Vagina (tissue), 2 donors: Measurements from ENCODE around the gene TBX4. TPM values are rescaled to one million over a fixed set of nuclear protein-coding genes. Genes with fewer than 3 reads are reported as not detected.

ENCODE experiments used
- DNase-seq, 2 donors: peaks; one replicate each; pipeline ENCODE4 v3.0.0-alpha.2; 2017; ENCODE audit errors: extremely low spot score in 2 of 2
- H3K27ac ChIP-seq: fragments of 200-600 bp; sonication (generic); one replicate; pipeline ENCODE4 v1.5.1; 2019
- H3K27me3 ChIP-seq: fragments of 200-600 bp; sonication (generic); one replicate; pipeline ENCODE4 v1.5.1; 2019
- H3K36me3 ChIP-seq, 2 donors: fragments of 200-600 bp; sonication (generic); one replicate each; pipeline ENCODE4 v1.5.1; 2017 to 2019
- H3K4me1 ChIP-seq: fragments of 200-600 bp; sonication (generic); one replicate; pipeline ENCODE4 v1.5.1; 2019
- H3K4me3 ChIP-seq, 2 donors: fragments of 200-600 bp; sonication (generic); 1 replicate in 1 of 2; 2 replicates in 1 of 2; pipeline ENCODE4 v1.5.1; 2016 to 2019
- H3K9me3 ChIP-seq: fragments of 200-600 bp; sonication (generic); one replicate; pipeline ENCODE4 v1.5.1; 2019
- POLR2A ChIP-seq, 2 donors: fragments of 450-650 bp; IDR thresholded peaks; one replicate each; pipeline ENCODE4 v1.6.1; 2017; ENCODE audit warnings: antibody characterized with exemption in 2 of 2, mild to moderate bottlenecking in 2 of 2, moderate library complexity in 2 of 2
- POLR2AphosphoS5 ChIP-seq, 2 donors: sonication (generic); formaldehyde crosslinking; IDR thresholded peaks; one replicate each; pipeline ENCODE4 v1.9.0; 2017; ENCODE audit warnings: antibody characterized with exemption in 2 of 2, mild to moderate bottlenecking in 2 of 2, low read depth in 1 of 2; ENCODE audit not compliant: insufficient read depth in 1 of 2
- intact Hi-C: fragments of 100-400 bp; cut with DNase I; formaldehyde crosslinking; loops from one replicate; pipeline ENCODE4 v1.15.1; 2023
- total RNA-seq: library from RNA; depleted of rRNA; stranded (reverse); fragments of >200 nt; gene quantifications from one replicate; pipeline ENCODE4 v1.2.3, GENCODE V29; 2016
- TF ChIP-seq, protein P1 (sequence below), 3 experiments: fragments of 450-650 bp in 2 of 3; fragments of 200-600 bp in 1 of 3; sonication (generic) in 1 of 3; IDR thresholded peaks; one replicate each; pipeline ENCODE4 v1.5.1; 2017 to 2019; ENCODE audit warnings: antibody characterized with exemption in 3 of 3, mild to moderate bottlenecking in 2 of 3, moderate library complexity in 2 of 3

TBX4 gene
- total RNA-seq, 1 donor from 2014 or later: not detected

DNA sequence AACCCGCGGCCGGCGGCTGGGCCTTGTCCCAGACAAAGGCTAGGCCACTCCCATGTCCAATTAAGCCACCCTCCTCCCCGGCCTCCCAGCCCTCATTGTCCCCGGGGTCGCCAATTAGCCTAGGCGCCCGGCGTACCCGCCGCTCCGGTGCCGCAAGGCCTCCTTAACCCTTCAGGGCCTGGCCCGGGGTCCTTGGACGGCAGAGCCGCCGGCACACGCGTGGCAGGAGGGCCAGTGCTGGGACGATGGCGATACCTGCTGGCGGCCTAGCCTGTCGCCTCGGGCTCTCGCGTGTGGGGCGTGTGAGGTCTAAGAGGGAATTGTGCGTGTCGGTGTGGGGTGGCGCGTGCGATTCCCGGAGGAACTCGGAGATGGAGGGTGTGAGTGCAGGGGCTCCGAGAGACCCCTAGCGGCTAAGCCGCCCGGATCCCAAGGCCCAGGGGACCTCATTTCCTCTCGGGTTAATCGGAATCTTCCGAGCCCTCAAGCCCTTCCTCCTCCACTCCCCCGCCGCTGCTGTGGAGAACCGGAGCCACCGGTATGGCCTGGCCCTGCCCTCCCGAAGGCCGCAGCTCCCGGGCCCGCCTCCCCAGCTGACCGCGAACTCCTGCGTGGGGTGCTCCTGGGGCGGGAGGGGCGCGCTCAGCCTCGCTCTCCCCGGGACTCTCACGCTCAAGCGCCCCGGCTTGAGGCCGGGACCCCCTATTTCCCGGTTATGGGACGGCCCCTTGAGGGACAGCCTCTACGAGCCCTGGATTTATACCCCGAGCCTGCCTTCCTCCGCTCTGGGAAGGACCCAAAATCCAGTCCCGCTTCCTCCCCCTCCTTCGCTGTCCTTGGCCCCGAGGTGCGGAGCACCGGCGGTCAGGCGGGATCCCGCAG lies 40.7 kb upstream of the TBX4 start:
- Histone ChIP-seq H3K9me3 (no peaks in the 10 kb centered on the region), H3K36me3 (no peaks in the 10 kb centered on the region), H3K27ac (peak overlapping the region; percentile 68), H3K4me1 (peaks cover 68% of the 10 kb centered on the region), H3K4me3 (peak overlapping the region; percentile 59 to 78), H3K27me3 (no peaks in the 10 kb centered on the region)
- DNase-seq: peak in 1 of 2 donors; percentile 87
- TF ChIP-seq, protein P1, sequence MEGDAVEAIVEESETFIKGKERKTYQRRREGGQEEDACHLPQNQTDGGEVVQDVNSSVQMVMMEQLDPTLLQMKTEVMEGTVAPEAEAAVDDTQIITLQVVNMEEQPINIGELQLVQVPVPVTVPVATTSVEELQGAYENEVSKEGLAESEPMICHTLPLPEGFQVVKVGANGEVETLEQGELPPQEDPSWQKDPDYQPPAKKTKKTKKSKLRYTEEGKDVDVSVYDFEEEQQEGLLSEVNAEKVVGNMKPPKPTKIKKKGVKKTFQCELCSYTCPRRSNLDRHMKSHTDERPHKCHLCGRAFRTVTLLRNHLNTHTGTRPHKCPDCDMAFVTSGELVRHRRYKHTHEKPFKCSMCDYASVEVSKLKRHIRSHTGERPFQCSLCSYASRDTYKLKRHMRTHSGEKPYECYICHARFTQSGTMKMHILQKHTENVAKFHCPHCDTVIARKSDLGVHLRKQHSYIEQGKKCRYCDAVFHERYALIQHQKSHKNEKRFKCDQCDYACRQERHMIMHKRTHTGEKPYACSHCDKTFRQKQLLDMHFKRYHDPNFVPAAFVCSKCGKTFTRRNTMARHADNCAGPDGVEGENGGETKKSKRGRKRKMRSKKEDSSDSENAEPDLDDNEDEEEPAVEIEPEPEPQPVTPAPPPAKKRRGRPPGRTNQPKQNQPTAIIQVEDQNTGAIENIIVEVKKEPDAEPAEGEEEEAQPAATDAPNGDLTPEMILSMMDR (IDR thresholded peaks at IDR 0.05): peak in 1 of 3 experiments; percentile 9
- no peak for TF ChIP-seq POLR2A (IDR thresholded peaks at IDR 0.05)
- intact Hi-C loops: loop anchor here (10.0 kb wide), 1 partner anchor 653 kb away; the partner anchor contains the start of gene MED13

DNA sequence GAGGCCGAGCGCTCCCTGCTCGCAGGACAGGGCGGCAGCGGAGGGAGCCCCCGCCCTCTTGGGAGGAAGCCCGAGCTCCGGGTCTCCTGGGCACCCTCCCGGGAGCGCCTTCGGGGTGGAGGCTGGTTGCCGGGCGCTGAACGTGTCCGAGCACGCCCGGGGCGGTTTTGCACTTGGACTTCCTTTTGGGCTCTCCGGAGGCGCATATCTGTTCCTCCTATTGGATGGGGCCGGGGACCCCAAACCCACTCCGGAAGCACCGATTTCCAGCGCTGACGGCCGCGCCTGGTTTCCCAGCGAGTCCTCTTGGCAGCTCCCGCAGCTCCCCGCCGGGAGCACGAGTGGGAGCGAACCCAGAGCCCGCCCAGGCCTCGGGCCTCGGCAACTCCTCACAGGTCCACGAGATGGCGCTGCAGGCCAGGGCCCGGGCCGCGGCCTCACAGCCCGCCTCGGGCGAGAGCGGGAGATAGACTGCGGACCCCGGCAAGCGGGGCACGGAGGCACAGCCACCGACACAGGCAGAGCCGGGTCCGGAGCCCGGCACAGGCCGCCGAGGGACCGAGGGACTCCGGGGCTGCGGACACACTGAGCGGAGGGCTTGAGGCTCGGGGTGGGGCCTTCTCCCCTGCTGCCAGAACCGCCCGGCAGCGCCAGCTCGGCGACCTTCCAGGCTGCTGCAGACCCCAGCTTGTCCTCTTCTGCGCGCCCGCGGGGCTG lies 39.9 kb upstream of the TBX4 start:
- Histone ChIP-seq H3K4me3 (peak overlapping the region; percentile 59 to 78), H3K4me1 (peaks cover 74% of the 10 kb centered on the region), H3K27me3 (no peaks in the 10 kb centered on the region), H3K9me3 (no peaks in the 10 kb centered on the region), H3K27ac (peak overlapping the region; percentile 68), H3K36me3 (no peaks in the 10 kb centered on the region)
- intact Hi-C loops: loop anchor here (10.0 kb wide), 1 partner anchor 652 kb away; the partner anchor contains the start of gene MED13
- DNase-seq: peak in 1 of 2 donors; percentile 88
- TF ChIP-seq, protein P1 (IDR thresholded peaks at IDR 0.05): peak; percentile 91 to 96 (median 94)
- TF ChIP-seq POLR2AphosphoS5 (IDR thresholded peaks at IDR 0.05; ENCODE audit: insufficient read depth in 1 of 2, low read depth in 1 of 2) (peak; percentile 35 to 79), POLR2A (IDR thresholded peaks at IDR 0.05) (peak in 1 of 2 donors; percentile 33)

DNA sequence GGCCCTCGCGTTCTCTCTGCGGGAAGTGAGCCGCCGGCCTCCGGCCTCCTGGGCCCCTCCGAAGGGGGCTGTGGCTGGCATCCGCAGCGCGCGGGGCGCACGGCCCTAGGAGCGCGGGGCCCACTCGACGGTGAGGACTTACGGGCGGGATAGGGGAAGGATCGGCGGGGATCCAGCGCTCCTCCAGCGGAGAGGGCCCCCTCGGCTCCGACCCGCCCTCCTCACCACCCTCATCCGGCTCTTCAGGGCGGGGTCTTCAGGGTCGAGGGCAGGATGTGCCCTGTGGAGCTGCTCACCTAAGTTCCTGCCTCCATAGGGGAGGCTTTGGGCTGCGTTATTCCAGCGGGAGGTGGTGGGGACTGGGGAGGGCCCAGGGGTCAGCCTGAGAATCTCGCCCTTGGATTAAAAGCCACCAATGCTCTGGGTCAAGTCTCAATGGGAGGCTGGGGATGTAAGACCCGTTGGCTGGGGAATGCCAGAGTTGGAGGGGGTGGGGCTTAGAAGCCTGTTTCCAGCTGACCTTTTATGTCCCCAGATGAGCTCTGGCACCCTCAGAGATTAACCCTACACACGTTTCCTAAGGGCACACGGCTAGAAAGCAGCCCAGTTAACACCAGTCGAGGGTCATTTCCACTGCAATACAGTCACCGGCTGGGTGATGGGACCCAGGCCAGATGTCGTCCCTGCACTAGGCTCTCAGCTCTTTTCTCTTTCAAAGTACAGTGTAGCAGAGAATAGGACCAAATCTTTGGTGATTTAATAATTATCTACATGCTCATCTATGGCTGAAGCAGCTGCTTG lies 39.2 kb upstream of the TBX4 start:
- no peaks in the 10 kb centered on the region for H3K36me3 ChIP-seq
- peak overlapping the region; percentile 59 to 78 for H3K4me3 ChIP-seq
- no peak for TF ChIP-seq POLR2AphosphoS5 (IDR thresholded peaks at IDR 0.05; ENCODE audit: insufficient read depth in 1 of 2, low read depth in 1 of 2)
- peak overlapping the region; percentile 68 for H3K27ac ChIP-seq
- H3K4me1 ChIP-seq: peaks cover 74% of the 10 kb centered on the region
- no peaks in the 10 kb centered on the region for H3K9me3 ChIP-seq
- no peaks in the 10 kb centered on the region for H3K27me3 ChIP-seq
- peak in 1 of 2 donors; percentile 88 for DNase-seq
- intact Hi-C loops: loop anchor here (10.0 kb wide), 1 partner anchor 652 kb away; the partner anchor contains the start of gene MED13

DNA sequence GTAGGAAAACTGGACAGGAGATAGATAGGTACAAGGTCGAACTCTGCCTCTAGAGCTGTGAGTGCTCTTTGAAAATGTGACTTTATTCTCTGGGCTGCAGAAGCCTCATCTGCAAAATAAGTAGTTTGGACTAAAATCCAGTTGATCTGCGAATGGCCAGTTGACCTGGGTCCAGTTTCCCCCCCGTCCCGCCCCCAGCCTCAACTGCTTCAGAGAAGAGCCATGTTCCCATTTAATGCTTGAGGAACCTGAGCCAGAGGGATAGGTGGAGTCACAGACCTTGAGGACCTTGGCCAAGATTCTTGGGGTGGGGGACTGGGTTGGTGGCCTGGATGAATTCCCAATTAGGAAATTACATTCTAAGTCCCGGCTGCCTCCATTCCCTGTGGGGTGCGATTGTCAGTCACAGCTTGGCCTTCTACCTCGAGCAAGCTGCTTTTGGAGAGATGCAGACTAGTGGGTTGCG lies 38.5 kb upstream of the TBX4 start:
- no peak overlapping the region for H3K4me3 ChIP-seq
- peak in 1 of 2 donors; percentile 77 for DNase-seq
- H3K36me3 ChIP-seq: no peaks in the 10 kb centered on the region
- H3K27ac ChIP-seq: no peak overlapping the region
- TF ChIP-seq, protein P1 (IDR thresholded peaks at IDR 0.05): no peak
- TF ChIP-seq POLR2AphosphoS5 (IDR thresholded peaks at IDR 0.05; ENCODE audit: insufficient read depth in 1 of 2, low read depth in 1 of 2): no peak
- no peak for TF ChIP-seq POLR2A (IDR thresholded peaks at IDR 0.05)
- intact Hi-C loops: loop anchor here (10.0 kb wide), 1 partner anchor 651 kb away; the partner anchor contains the start of gene MED13
- no peaks in the 10 kb centered on the region for H3K9me3 ChIP-seq
- peaks cover 67% of the 10 kb centered on the region for H3K4me1 ChIP-seq
- H3K27me3 ChIP-seq: no peaks in the 10 kb centered on the region
